ENCODE measurements around the gene MYO5B.
"Not testable (repeated sequence)": the region's sequence is repeated elsewhere in the genome, so short reads cannot be mapped to it uniquely, and the experiment has no call there.

The MYO5B gene

DNA sequence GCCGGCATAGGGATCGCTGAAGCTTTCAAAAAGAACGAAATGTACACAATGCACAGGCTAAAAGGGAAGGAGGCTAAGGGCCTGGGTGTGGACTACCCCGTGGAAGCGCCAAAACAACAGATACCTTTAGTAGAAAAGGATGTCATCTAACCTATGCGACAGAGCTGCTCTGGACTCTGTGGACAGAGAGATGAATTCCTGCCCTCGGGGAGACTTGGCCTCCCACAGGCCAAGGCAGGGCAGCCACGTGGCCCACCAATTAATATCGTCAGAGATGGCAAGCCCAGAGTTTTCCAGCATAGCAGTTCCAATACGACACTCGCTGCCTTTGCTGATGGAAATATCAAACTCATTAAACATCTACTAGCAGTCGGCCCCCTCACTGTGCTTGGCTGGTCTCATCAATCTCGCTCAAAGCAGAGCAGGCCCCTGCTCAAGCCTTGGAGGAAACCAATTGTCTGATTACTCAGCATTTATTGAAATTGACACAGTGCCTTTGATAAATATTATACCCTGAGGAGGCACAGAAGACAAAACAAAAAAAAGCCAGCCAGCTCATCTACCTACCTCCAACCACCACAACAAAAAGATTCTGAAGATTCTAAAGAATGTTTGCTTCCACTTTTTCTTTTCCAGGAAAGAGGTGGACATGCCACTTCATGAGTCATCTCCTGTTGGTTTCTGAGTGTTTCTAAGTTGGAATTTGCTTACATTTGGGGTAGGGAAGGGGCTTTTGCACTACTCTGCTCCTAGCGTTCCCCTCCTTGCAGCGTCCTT is 302.6 kb downstream of the MYO5B start:
- TF ChIP-seq, protein P1, sequence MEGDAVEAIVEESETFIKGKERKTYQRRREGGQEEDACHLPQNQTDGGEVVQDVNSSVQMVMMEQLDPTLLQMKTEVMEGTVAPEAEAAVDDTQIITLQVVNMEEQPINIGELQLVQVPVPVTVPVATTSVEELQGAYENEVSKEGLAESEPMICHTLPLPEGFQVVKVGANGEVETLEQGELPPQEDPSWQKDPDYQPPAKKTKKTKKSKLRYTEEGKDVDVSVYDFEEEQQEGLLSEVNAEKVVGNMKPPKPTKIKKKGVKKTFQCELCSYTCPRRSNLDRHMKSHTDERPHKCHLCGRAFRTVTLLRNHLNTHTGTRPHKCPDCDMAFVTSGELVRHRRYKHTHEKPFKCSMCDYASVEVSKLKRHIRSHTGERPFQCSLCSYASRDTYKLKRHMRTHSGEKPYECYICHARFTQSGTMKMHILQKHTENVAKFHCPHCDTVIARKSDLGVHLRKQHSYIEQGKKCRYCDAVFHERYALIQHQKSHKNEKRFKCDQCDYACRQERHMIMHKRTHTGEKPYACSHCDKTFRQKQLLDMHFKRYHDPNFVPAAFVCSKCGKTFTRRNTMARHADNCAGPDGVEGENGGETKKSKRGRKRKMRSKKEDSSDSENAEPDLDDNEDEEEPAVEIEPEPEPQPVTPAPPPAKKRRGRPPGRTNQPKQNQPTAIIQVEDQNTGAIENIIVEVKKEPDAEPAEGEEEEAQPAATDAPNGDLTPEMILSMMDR (IDR thresholded peaks at IDR 0.05; ENCODE audit: low read depth, low read length): no peak
- TF ChIP-seq MYC (IDR thresholded peaks at IDR 0.05; ENCODE audit: low read depth, low read length): no peak
- no peak for TF ChIP-seq POLR2A (IDR thresholded peaks at IDR 0.05; ENCODE audit: extremely low read depth, insufficient read length)
- TF ChIP-seq, protein P2, sequence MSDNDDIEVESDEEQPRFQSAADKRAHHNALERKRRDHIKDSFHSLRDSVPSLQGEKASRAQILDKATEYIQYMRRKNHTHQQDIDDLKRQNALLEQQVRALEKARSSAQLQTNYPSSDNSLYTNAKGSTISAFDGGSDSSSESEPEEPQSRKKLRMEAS (IDR thresholded peaks at IDR 0.05; ENCODE audit: low read depth, low read length): no peak
- no peak overlapping the region for H3K4me3 ChIP-seq (ENCODE audit: low read depth, low read length)
- no peak for DNase-seq (ENCODE audit: low read depth)

DNA sequence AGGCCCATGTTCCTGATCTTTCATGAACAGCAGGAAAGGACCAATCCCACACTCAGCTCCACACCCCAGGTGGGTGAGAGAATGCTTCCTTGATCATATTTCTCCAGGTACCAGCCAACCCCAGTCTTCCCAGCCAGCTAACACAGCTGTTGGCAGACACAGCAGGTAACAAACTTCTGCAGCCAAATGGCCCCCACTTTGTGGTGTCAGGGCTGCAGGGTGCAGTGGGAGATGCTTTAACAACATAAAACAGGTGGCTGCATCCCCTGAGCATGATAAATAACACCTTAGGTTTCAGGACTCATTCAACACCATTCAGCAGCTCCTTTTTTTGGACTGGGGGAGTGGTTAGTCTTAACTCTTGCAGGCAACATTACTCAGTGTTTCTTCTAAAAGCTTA is 304.9 kb downstream of the MYO5B start:
- no peak for DNase-seq (ENCODE audit: low read depth)
- no peak for TF ChIP-seq MYC (IDR thresholded peaks at IDR 0.05; ENCODE audit: low read depth, low read length)
- TF ChIP-seq, protein P1 (IDR thresholded peaks at IDR 0.05; ENCODE audit: low read depth, low read length): no peak
- TF ChIP-seq, protein P2 (IDR thresholded peaks at IDR 0.05; ENCODE audit: low read depth, low read length): no peak
- TF ChIP-seq POLR2A (IDR thresholded peaks at IDR 0.05; ENCODE audit: extremely low read depth, insufficient read length): no peak
- no peak overlapping the region for H3K4me3 ChIP-seq (ENCODE audit: low read depth, low read length)

DNA sequence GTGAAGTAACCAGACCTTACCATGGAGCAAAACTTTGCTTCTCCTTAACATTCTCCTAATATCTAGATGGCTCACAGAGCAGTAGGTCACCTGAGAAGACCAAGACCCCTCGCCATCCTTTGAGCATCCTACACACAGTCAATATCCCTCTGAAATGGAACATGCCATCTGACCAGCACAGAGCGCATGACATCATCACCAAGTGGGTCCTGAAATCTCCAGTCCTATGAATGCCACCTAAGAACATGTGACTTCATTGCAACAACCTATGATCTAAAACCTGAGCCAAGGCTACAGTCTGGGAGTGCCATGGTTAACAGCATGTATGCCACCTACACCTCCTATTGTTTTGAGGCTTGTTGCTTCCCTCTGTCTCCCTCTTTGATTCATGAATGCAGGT is 305.4 kb downstream of the MYO5B start:
- DNase-seq (ENCODE audit: low read depth); H3K4me3 ChIP-seq (ENCODE audit: low read depth, low read length): not testable (repeated sequence)

DNA sequence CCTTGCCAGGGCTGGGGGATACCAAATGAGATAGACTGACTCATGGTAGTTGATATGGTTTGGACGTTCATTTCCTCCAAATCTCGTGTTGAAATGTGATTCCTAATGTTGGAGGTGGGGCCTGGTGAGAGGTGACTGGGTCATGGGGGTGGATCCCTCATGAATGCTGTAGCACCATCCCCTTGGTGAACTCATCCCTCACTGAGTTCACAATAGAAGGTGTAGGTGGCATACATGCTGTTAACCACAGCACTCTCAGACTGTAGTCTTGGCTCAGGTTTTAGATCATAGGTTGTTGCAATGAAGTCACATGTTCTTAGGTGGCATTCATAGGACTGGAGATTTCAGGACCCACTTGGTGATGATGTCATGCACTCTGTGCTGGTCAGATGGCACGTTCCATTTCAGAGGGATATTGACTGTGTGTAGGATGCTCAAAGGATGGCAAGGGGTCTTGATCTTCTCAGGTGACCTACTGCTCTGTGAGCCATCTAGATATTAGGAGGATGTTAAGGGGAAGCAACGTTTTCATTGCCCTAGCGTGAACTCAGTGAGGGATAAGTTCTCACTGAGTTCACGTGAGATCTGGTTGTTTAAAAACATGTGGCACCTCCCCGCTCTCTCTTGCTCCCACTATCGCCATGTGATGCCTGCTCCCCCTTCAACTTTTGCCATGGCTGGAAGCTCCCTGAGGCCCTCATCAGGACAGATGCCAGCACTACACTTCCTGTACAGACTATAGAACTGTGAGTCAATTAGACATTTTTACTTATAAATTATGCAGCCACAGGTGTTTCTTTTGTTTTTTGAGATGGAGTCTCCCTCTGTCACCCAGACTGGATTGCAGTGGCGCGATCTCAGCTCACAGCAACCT is 307.8 kb downstream of the MYO5B start:
- H3K4me3 ChIP-seq (ENCODE audit: low read depth, low read length): no peak overlapping the region
- peak; percentile 9 for DNase-seq (ENCODE audit: low read depth)
- TF ChIP-seq POLR2A (IDR thresholded peaks at IDR 0.05; ENCODE audit: extremely low read depth, insufficient read length) (no peak), MYC (IDR thresholded peaks at IDR 0.05; ENCODE audit: low read depth, low read length) (no peak)
- TF ChIP-seq, protein P1 (IDR thresholded peaks at IDR 0.05; ENCODE audit: low read depth, low read length): no peak
- TF ChIP-seq, protein P2 (IDR thresholded peaks at IDR 0.05; ENCODE audit: low read depth, low read length): no peak

DNA sequence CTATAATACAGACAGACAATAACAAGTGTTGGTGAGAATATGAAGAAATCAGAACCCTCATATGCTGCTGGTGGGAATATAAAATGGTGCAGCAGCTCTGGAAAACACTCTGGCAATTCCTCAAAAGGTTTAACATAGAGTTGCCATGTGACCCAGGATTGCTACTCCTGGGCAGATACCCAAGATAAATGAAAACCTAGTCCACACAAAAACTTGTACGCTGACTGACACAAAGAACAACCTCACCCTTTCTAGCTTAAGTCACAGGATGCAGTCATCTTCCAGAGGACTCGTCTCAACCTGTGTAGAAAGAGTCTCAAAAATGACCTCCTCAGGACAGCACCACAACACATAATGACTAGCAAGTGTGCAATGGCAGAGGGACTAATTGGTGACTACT is 310.0 kb downstream of the MYO5B start:
- no peak for DNase-seq (ENCODE audit: low read depth)
- H3K4me3 ChIP-seq (ENCODE audit: low read depth, low read length): no peak overlapping the region
- TF ChIP-seq MYC (IDR thresholded peaks at IDR 0.05; ENCODE audit: low read depth, low read length) (no peak), POLR2A (IDR thresholded peaks at IDR 0.05; ENCODE audit: extremely low read depth, insufficient read length) (no peak)
- TF ChIP-seq, protein P1 (IDR thresholded peaks at IDR 0.05; ENCODE audit: low read depth, low read length): no peak
- TF ChIP-seq, protein P2 (IDR thresholded peaks at IDR 0.05; ENCODE audit: low read depth, low read length): no peak

DNA sequence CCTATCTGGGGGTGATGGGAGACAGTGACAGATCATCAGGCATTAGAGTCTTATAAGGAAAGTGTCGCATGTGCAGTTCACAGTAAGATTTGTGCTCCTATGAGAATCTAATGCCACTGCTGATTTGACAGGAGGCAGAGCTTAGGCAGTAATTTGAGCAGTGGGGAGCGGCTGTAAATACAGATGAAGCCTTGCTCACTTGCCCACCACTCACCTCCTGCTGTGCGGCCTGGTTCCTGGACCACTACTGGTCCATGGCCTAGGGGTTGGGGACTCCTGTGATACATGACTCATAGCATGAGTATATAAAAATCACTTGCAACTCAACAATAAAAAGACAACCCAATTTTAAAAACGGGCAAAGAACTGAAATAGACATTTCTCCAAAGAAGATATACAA is 310.5 kb downstream of the MYO5B start:
- no peak overlapping the region for H3K4me3 ChIP-seq (ENCODE audit: low read depth, low read length)
- TF ChIP-seq, protein P1 (IDR thresholded peaks at IDR 0.05; ENCODE audit: low read depth, low read length): no peak
- TF ChIP-seq, protein P2 (IDR thresholded peaks at IDR 0.05; ENCODE audit: low read depth, low read length): no peak
- no peak for TF ChIP-seq POLR2A (IDR thresholded peaks at IDR 0.05; ENCODE audit: extremely low read depth, insufficient read length)
- TF ChIP-seq MYC (IDR thresholded peaks at IDR 0.05; ENCODE audit: low read depth, low read length): no peak
- DNase-seq (ENCODE audit: low read depth): no peak

Data from NB4 (cell line).